ENCODE data around the gene ADGRB3. TPM values are rescaled to one million over a fixed set of nuclear protein-coding genes. Genes with fewer than 3 reads are reported as not detected.
"Not testable (repeated sequence)": the region's sequence is repeated elsewhere in the genome, so short reads cannot be mapped to it uniquely, and the experiment has no call there.

ADGRB3 gene
- polyA plus RNA-seq, 1 of the 3 experiments (the other 2 are of a cell fraction) = 0.12 TPM

- H4K20me1 ChIP-seq (ENCODE audit: insufficient read depth) = no peaks in the 10 kb centered on the region
- no peaks in the 10 kb centered on the region for H3K9me3 ChIP-seq
- no peak for DNase-seq
- H3K4me1 ChIP-seq (ENCODE audit: control insufficient read depth in 1 of 2, insufficient read depth in 2 of 2, low read depth in 1 of 2, low read length in 1 of 2) = peaks cover 0 to 13% of the 10 kb centered on the region in 2 experiments; a peak in 2 of 4 replicates
- H3K27ac ChIP-seq (ENCODE audit: low read depth in 2 of 2, low read length in 1 of 2) = no peak overlapping the region
- H3K9ac ChIP-seq = no peak overlapping the region
- CTCF ChIA-PET = interaction anchor here (0.5 to 7.4 kb wide), 17 partner anchors 9 to 235 kb away, joined by 3 to 153 read pairs (median 3); partner anchors contain the start of gene ADGRB3
- H3K36me3 ChIP-seq (replicated peaks in 1 of 2; ENCODE audit: control insufficient read depth in 1 of 2, insufficient read depth in 2 of 2, low read length in 1 of 2) = no peaks in the 10 kb centered on the region
- no peak overlapping the region for H3K4me2 ChIP-seq
- H2AFZ ChIP-seq (ENCODE audit: low read depth) = no peak overlapping the region
- POLR2A ChIA-PET = no interaction called here
- TF ChIP-seq USF2 (IDR thresholded peaks at IDR 0.05; ENCODE audit: borderline replicate concordance, low read depth, low read length) = no peak
- TF ChIP-seq ELF1 (IDR thresholded peaks at IDR 0.05) = no peak
- TF ChIP-seq TEAD4 (IDR thresholded peaks at IDR 0.05; ENCODE audit: borderline replicate concordance, insufficient read depth) = no peak
- no peaks in the 10 kb centered on the region for H3F3A ChIP-seq (replicated peaks; ENCODE audit: insufficient read depth)
- WGBS (ENCODE audit: low lambda C conversion rate) = 7% methylated on average over 2 of the region's 2 CpGs
- no peaks in the 10 kb centered on the region for H3K79me2 ChIP-seq (ENCODE audit: insufficient read depth)
- no peak overlapping the region for H3K4me3 ChIP-seq (ENCODE audit: low read depth in 2 of 2, low read length in 1 of 2)
- no peaks in the 10 kb centered on the region for H3K9me2 ChIP-seq
- no peaks in the 10 kb centered on the region for H3K27me3 ChIP-seq (ENCODE audit: insufficient read depth)
Observed at GRCh38 chr6:68779366-68779765, 144.3 kb downstream of the ADGRB3 start.

GRCh38 chr6:68790128-68790527 lies 155.0 kb downstream of the ADGRB3 start:
- H3K27me3 ChIP-seq (ENCODE audit: insufficient read depth) = not testable (repeated sequence)

GRCh38 chr6:68814976-68815375 lies 179.9 kb downstream of the ADGRB3 start:
- H3K4me1 ChIP-seq (ENCODE audit: control insufficient read depth in 1 of 2, insufficient read depth in 2 of 2, low read depth in 1 of 2, low read length in 1 of 2); H4K20me1 ChIP-seq (ENCODE audit: insufficient read depth); H3K27me3 ChIP-seq (ENCODE audit: insufficient read depth); CTCF ChIA-PET; DNase-seq; H3F3A ChIP-seq (replicated peaks; ENCODE audit: insufficient read depth); H3K4me2 ChIP-seq; H3K9ac ChIP-seq; POLR2A ChIA-PET; H3K79me2 ChIP-seq (ENCODE audit: insufficient read depth); H3K27ac ChIP-seq (ENCODE audit: low read depth in 2 of 2, low read length in 1 of 2); H3K36me3 ChIP-seq (replicated peaks in 1 of 2; ENCODE audit: control insufficient read depth in 1 of 2, insufficient read depth in 2 of 2, low read length in 1 of 2); H3K4me3 ChIP-seq (ENCODE audit: low read depth in 2 of 2, low read length in 1 of 2); H3K9me3 ChIP-seq; H2AFZ ChIP-seq (ENCODE audit: low read depth); H3K9me2 ChIP-seq: not testable (repeated sequence)
- WGBS (ENCODE audit: low lambda C conversion rate) = 73% methylated on average over 5 of the region's 5 CpGs

More at GRCh38 chr6:68790128-68790527, 155.0 kb downstream of the ADGRB3 start:
- H3K9ac ChIP-seq; DNase-seq; H3K4me2 ChIP-seq; H3K9me3 ChIP-seq; H3K9me2 ChIP-seq; H3K79me2 ChIP-seq (ENCODE audit: insufficient read depth); H4K20me1 ChIP-seq (ENCODE audit: insufficient read depth); H3F3A ChIP-seq (replicated peaks; ENCODE audit: insufficient read depth); CTCF ChIA-PET; H3K27ac ChIP-seq (ENCODE audit: low read depth in 2 of 2, low read length in 1 of 2); H2AFZ ChIP-seq (ENCODE audit: low read depth); H3K36me3 ChIP-seq (replicated peaks in 1 of 2; ENCODE audit: control insufficient read depth in 1 of 2, insufficient read depth in 2 of 2, low read length in 1 of 2); H3K4me3 ChIP-seq (ENCODE audit: low read depth in 2 of 2, low read length in 1 of 2); H3K4me1 ChIP-seq (ENCODE audit: control insufficient read depth in 1 of 2, insufficient read depth in 2 of 2, low read depth in 1 of 2, low read length in 1 of 2): not testable (repeated sequence)
- POLR2A ChIA-PET = interaction anchor here (0.7 kb wide), 1 partner anchor 99 kb away, joined by 4 read pairs; no protein-coding TSS in a partner anchor
- WGBS (ENCODE audit: low lambda C conversion rate) = 50% methylated on average over 3 of the region's 6 CpGs

- no peaks in the 10 kb centered on the region for H3K9me3 ChIP-seq
- H2AFZ ChIP-seq (ENCODE audit: low read depth) = no peak overlapping the region
- no peak overlapping the region for H3K9ac ChIP-seq
- no peaks in the 10 kb centered on the region for H3K36me3 ChIP-seq (replicated peaks in 1 of 2; ENCODE audit: control insufficient read depth in 1 of 2, insufficient read depth in 2 of 2, low read length in 1 of 2)
- no peaks in the 10 kb centered on the region for H3K27me3 ChIP-seq (ENCODE audit: insufficient read depth)
- H3F3A ChIP-seq (replicated peaks; ENCODE audit: insufficient read depth) = no peaks in the 10 kb centered on the region
- ChIA-PET POLR2A (no interaction called here), CTCF (no interaction called here)
- no peak overlapping the region for H3K4me2 ChIP-seq
- DNase-seq = no peak
- no peak overlapping the region for H3K27ac ChIP-seq (ENCODE audit: low read depth in 2 of 2, low read length in 1 of 2)
- H3K4me1 ChIP-seq (ENCODE audit: control insufficient read depth in 1 of 2, insufficient read depth in 2 of 2, low read depth in 1 of 2, low read length in 1 of 2) = no peaks in the 10 kb centered on the region; a peak in 1 of 4 replicates
- TF ChIP-seq, protein P1, sequence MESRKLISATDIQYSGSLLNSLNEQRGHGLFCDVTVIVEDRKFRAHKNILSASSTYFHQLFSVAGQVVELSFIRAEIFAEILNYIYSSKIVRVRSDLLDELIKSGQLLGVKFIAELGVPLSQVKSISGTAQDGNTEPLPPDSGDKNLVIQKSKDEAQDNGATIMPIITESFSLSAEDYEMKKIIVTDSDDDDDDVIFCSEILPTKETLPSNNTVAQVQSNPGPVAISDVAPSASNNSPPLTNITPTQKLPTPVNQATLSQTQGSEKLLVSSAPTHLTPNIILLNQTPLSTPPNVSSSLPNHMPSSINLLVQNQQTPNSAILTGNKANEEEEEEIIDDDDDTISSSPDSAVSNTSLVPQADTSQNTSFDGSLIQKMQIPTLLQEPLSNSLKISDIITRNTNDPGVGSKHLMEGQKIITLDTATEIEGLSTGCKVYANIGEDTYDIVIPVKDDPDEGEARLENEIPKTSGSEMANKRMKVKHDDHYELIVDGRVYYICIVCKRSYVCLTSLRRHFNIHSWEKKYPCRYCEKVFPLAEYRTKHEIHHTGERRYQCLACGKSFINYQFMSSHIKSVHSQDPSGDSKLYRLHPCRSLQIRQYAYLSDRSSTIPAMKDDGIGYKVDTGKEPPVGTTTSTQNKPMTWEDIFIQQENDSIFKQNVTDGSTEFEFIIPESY (IDR thresholded peaks at IDR 0.05; ENCODE audit: borderline replicate concordance, low read depth) = no peak
- TF ChIP-seq GATA2 (CRISPR knock-in tag; IDR thresholded peaks at IDR 0.05) (no peak), RXRA (IDR thresholded peaks at IDR 0.05; ENCODE audit: borderline replicate concordance, low read depth) (no peak), JUND (IDR thresholded peaks at IDR 0.05) (no peak), SIN3A (IDR thresholded peaks at IDR 0.05; ENCODE audit: borderline replicate concordance, low read depth, low read length) (no peak), USF1 (IDR thresholded peaks at IDR 0.05; ENCODE audit: borderline replicate concordance, low read depth) (no peak)
- TF ChIP-seq, protein P2, sequence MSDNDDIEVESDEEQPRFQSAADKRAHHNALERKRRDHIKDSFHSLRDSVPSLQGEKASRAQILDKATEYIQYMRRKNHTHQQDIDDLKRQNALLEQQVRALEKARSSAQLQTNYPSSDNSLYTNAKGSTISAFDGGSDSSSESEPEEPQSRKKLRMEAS (IDR thresholded peaks at IDR 0.05; ENCODE audit: low read depth) = no peak
- H3K9me2 ChIP-seq = no peaks in the 10 kb centered on the region
- no peak overlapping the region for H3K4me3 ChIP-seq (ENCODE audit: low read depth in 2 of 2, low read length in 1 of 2)
- no peaks in the 10 kb centered on the region for H3K79me2 ChIP-seq (ENCODE audit: insufficient read depth)
- no peaks in the 10 kb centered on the region for H4K20me1 ChIP-seq (ENCODE audit: insufficient read depth)
Observed at GRCh38 chr6:68826501-68826900, 191.4 kb downstream of the ADGRB3 start.
